ENCODE results near the gene CMC2. TPM values are rescaled to one million over a fixed set of nuclear protein-coding genes. Genes with fewer than 3 reads are reported as not detected.

The CMC2 gene
- total RNA-seq, 1 experiment from 2014 or later: 64.2 TPM

GRCh38 chr16:80992676-80993293 is 13.9 kb downstream of the CMC2 start:
- no peak overlapping the region for H4K8ac ChIP-seq (replicated peaks; ENCODE audit: insufficient read length, low read depth, low read length)
- H3K23ac ChIP-seq (ENCODE audit: insufficient read length, low read depth, low read length): no peak overlapping the region
- Mint-ChIP-seq H3K4me1 (peaks cover 9 to 15% of the 10 kb centered on the region in 2 experiments), H3K27me3 (ENCODE audit: low read depth) (no peaks in the 10 kb centered on the region; the same call in 1 of the 2 replicates), H3K4me3 (no peak overlapping the region), H3K36me3 (ENCODE audit: insufficient read depth in 1 of 3, low read depth in 3 of 3) (peaks cover 3 to 14% (median 4%) of the 10 kb centered on the region in 3 experiments; a peak in 5 of 7 replicates), H3K9me3 (no peaks in the 10 kb centered on the region), H3K27ac (peak overlapping the region in 1 of 3 experiments; percentile 13; a peak in 1 of 7 replicates)
- no peak overlapping the region for H2BK120ac ChIP-seq (ENCODE audit: low read depth, low read length, poor library complexity, severe bottlenecking)
- H3K23me2 ChIP-seq (ENCODE audit: insufficient read length, low read depth, low read length, poor library complexity, severe bottlenecking): no peaks in the 10 kb centered on the region
- H3K14ac ChIP-seq (ENCODE audit: insufficient read depth, low read length): no peak overlapping the region
- H3K9ac ChIP-seq (ENCODE audit: extremely low read depth, insufficient read length, low read length): no peak overlapping the region
- H2BK5ac ChIP-seq (ENCODE audit: insufficient read length, low read length): no peak overlapping the region
- no peak overlapping the region for H2AFZ ChIP-seq (ENCODE audit: low read length)
- H3T11ph ChIP-seq (ENCODE audit: low read length): no peak overlapping the region
- H3K79me2 ChIP-seq (ENCODE audit: insufficient read depth, low read length): no peaks in the 10 kb centered on the region
- H3K79me1 ChIP-seq (ENCODE audit: insufficient read depth, low read depth, low read length, poor library complexity, severe bottlenecking): no peaks in the 10 kb centered on the region
- no CpG with 5 or more reads among the region's 3 CpGs for WGBS (ENCODE audit: extremely low coverage, insufficient read length, low lambda C conversion rate)
- no peak overlapping the region for H3K4me2 ChIP-seq (ENCODE audit: insufficient read depth, insufficient read length, low read length)
- H3K9me3 ChIP-seq (ENCODE audit: control insufficient read depth, low read depth, low read length): no peaks in the 10 kb centered on the region
- no peak overlapping the region for H4K5ac ChIP-seq (ENCODE audit: insufficient read length, low read depth, low read length)
- no peak overlapping the region for H3K56ac ChIP-seq (ENCODE audit: insufficient read length, low read depth, low read length)
- no peak overlapping the region for H3K4ac ChIP-seq (ENCODE audit: low read depth, low read length)
- no peak overlapping the region for H2BK12ac ChIP-seq (ENCODE audit: insufficient read length, low read depth, low read length)
- H3K27me3 ChIP-seq (ENCODE audit: insufficient read depth, low read length): no peaks in the 10 kb centered on the region
- H4K20me1 ChIP-seq (ENCODE audit: control insufficient read depth, insufficient read depth, insufficient read length): no peaks in the 10 kb centered on the region
- H2BK15ac ChIP-seq (ENCODE audit: low read depth, low read length): no peak overlapping the region
- H3K18ac ChIP-seq (ENCODE audit: insufficient read length, low read depth, low read length): no peak overlapping the region
- H2AK5ac ChIP-seq (ENCODE audit: insufficient read length, low read length): no peak overlapping the region
- no peak overlapping the region for H4K91ac ChIP-seq (ENCODE audit: insufficient read length, low read depth, low read length)
- H3K27ac ChIP-seq (ENCODE audit: insufficient read length, low read depth, low read length): no peak overlapping the region
- no peak for DNase-seq
- no peak for TF ChIP-seq CTCF (conservative IDR thresholded peaks at IDR 0.05)
- H3K4me1 ChIP-seq (ENCODE audit: insufficient read depth, low read length): peaks cover 3% of the 10 kb centered on the region; the same call in 1 of the 2 replicates
- no peak overlapping the region for H2BK20ac ChIP-seq (ENCODE audit: low read depth, low read length, poor library complexity, severe bottlenecking)
